Vagina (tissue), 2 donors: ENCODE results near the gene DNM2. TPM values are rescaled to one million over a fixed set of nuclear protein-coding genes. Genes with fewer than 3 reads are reported as not detected.
A peak's percentile ranks its signal among the peaks of the same experiment; 100 is the strongest.

Experiments used
- DNase-seq, 2 donors: peaks; one replicate each; pipeline ENCODE4 v3.0.0-alpha.2; 2017; ENCODE audit errors: extremely low spot score in 2 of 2
- H3K27ac ChIP-seq: fragments of 200-600 bp; sonication (generic); one replicate; pipeline ENCODE4 v1.5.1; 2019
- H3K27me3 ChIP-seq: fragments of 200-600 bp; sonication (generic); one replicate; pipeline ENCODE4 v1.5.1; 2019
- H3K36me3 ChIP-seq, 2 donors: fragments of 200-600 bp; sonication (generic); one replicate each; pipeline ENCODE4 v1.5.1; 2017 to 2019
- H3K4me1 ChIP-seq: fragments of 200-600 bp; sonication (generic); one replicate; pipeline ENCODE4 v1.5.1; 2019
- H3K4me3 ChIP-seq, 2 donors: fragments of 200-600 bp; sonication (generic); 1 replicate in 1 of 2; 2 replicates in 1 of 2; pipeline ENCODE4 v1.5.1; 2016 to 2019
- H3K9me3 ChIP-seq: fragments of 200-600 bp; sonication (generic); one replicate; pipeline ENCODE4 v1.5.1; 2019
- CTCF ChIP-seq, 3 experiments: fragments of 450-650 bp in 2 of 3; fragments of 200-600 bp in 1 of 3; sonication (generic) in 1 of 3; IDR thresholded peaks; one replicate each; pipeline ENCODE4 v1.5.1; 2017 to 2019; ENCODE audit warnings: antibody characterized with exemption in 3 of 3, mild to moderate bottlenecking in 2 of 3, moderate library complexity in 2 of 3
- POLR2A ChIP-seq, 2 donors: fragments of 450-650 bp; IDR thresholded peaks; one replicate each; pipeline ENCODE4 v1.6.1; 2017; ENCODE audit warnings: antibody characterized with exemption in 2 of 2, mild to moderate bottlenecking in 2 of 2, moderate library complexity in 2 of 2
- POLR2AphosphoS5 ChIP-seq, 2 donors: sonication (generic); formaldehyde crosslinking; IDR thresholded peaks; one replicate each; pipeline ENCODE4 v1.9.0; 2017; ENCODE audit warnings: antibody characterized with exemption in 2 of 2, mild to moderate bottlenecking in 2 of 2, low read depth in 1 of 2; ENCODE audit not compliant: insufficient read depth in 1 of 2
- intact Hi-C: fragments of 100-400 bp; cut with DNase I; formaldehyde crosslinking; loops from one replicate; pipeline ENCODE4 v1.15.1; 2023
- total RNA-seq: library from RNA; depleted of rRNA; stranded (reverse); fragments of >200 nt; gene quantifications from one replicate; pipeline ENCODE4 v1.2.3, GENCODE V29; 2016

The DNM2 gene
- total RNA-seq, 1 donor from 2014 or later, result 128 TPM

GRCh38 chr19:10815969-10816644 lies 98.2 kb downstream of the DNM2 start:
- no peak for TF ChIP-seq CTCF (IDR thresholded peaks at IDR 0.05)
- peak in 1 of 2 donors; percentile 18 for TF ChIP-seq POLR2AphosphoS5 (IDR thresholded peaks at IDR 0.05; ENCODE audit: insufficient read depth in 1 of 2, low read depth in 1 of 2)
- no peak for TF ChIP-seq POLR2A (IDR thresholded peaks at IDR 0.05)
- Histone ChIP-seq H3K27me3 (no peaks in the 10 kb centered on the region), H3K4me1 (peaks cover 46% of the 10 kb centered on the region), H3K4me3 (peak overlapping the region; percentile 44 to 47), H3K36me3 (peaks cover 0 to 42% of the 10 kb centered on the region in 2 donors), H3K9me3 (no peaks in the 10 kb centered on the region), H3K27ac (peak overlapping the region; percentile 89)
- DNase-seq, result no peak
- intact Hi-C loops, result no loop called here

GRCh38 chr19:10816691-10817090 lies 98.8 kb downstream of the DNM2 start:
- intact Hi-C loops, result no loop called here
- TF ChIP-seq POLR2AphosphoS5 (IDR thresholded peaks at IDR 0.05; ENCODE audit: insufficient read depth in 1 of 2, low read depth in 1 of 2) (no peak), POLR2A (IDR thresholded peaks at IDR 0.05) (no peak), CTCF (IDR thresholded peaks at IDR 0.05) (no peak)
- H3K4me3 ChIP-seq, result peak overlapping the region; percentile 44 to 47

GRCh38 chr19:10817291-10818038 lies 99.6 kb downstream of the DNM2 start:
- Histone ChIP-seq H3K4me3 (peak overlapping the region; percentile 44 to 47), H3K9me3 (no peaks in the 10 kb centered on the region), H3K4me1 (peaks cover 40% of the 10 kb centered on the region), H3K27me3 (no peaks in the 10 kb centered on the region), H3K27ac (peak overlapping the region; percentile 89), H3K36me3 (peaks cover 0 to 42% of the 10 kb centered on the region in 2 donors)
- DNase-seq, result no peak
- no peak for TF ChIP-seq CTCF (IDR thresholded peaks at IDR 0.05)
- TF ChIP-seq POLR2AphosphoS5 (IDR thresholded peaks at IDR 0.05; ENCODE audit: insufficient read depth in 1 of 2, low read depth in 1 of 2), result peak; percentile 31 to 85
- peak in 1 of 2 donors; percentile 58 for TF ChIP-seq POLR2A (IDR thresholded peaks at IDR 0.05)
- intact Hi-C loops, result no loop called here

More at GRCh38 chr19:10816691-10817090, 98.8 kb downstream of the DNM2 start:
- no peaks in the 10 kb centered on the region for H3K27me3 ChIP-seq
- no peaks in the 10 kb centered on the region for H3K9me3 ChIP-seq
- H3K27ac ChIP-seq, result peak overlapping the region; percentile 89
- peaks cover 0 to 42% of the 10 kb centered on the region in 2 donors for H3K36me3 ChIP-seq
- no peak for DNase-seq
- peaks cover 41% of the 10 kb centered on the region for H3K4me1 ChIP-seq

GRCh38 chr19:10818301-10819123 lies 100.6 kb downstream of the DNM2 start:
- peaks cover 0 to 46% of the 10 kb centered on the region in 2 donors for H3K36me3 ChIP-seq
- no peak for TF ChIP-seq POLR2A (IDR thresholded peaks at IDR 0.05)
- TF ChIP-seq POLR2AphosphoS5 (IDR thresholded peaks at IDR 0.05; ENCODE audit: insufficient read depth in 1 of 2, low read depth in 1 of 2), result no peak
- TF ChIP-seq CTCF (IDR thresholded peaks at IDR 0.05), result no peak
- H3K4me1 ChIP-seq, result peaks cover 30% of the 10 kb centered on the region
- no peaks in the 10 kb centered on the region for H3K9me3 ChIP-seq
- H3K27ac ChIP-seq, result peak overlapping the region; percentile 89
- H3K4me3 ChIP-seq, result peak overlapping the region; percentile 44 to 47
- intact Hi-C loops, result no loop called here
- DNase-seq, result no peak
- no peaks in the 10 kb centered on the region for H3K27me3 ChIP-seq
